CD4-positive, alpha-beta T cell treated with Interleukin-17A for 4 hours (primary cell): ENCODE measurements around the gene TPRG1L.

Experiments used
- DNase-seq: peaks from one replicate; pipeline ENCODE4 v3.0.0-alpha.2; 2020; ENCODE audit warnings: mixed read lengths

The TPRG1L gene

GRCh38 chr1:3594706-3595377 is 30.0 kb upstream of the TPRG1L start:
- no peak for DNase-seq

GRCh38 chr1:3595949-3596348 is 28.9 kb upstream of the TPRG1L start:
- DNase-seq: no peak

DNA sequence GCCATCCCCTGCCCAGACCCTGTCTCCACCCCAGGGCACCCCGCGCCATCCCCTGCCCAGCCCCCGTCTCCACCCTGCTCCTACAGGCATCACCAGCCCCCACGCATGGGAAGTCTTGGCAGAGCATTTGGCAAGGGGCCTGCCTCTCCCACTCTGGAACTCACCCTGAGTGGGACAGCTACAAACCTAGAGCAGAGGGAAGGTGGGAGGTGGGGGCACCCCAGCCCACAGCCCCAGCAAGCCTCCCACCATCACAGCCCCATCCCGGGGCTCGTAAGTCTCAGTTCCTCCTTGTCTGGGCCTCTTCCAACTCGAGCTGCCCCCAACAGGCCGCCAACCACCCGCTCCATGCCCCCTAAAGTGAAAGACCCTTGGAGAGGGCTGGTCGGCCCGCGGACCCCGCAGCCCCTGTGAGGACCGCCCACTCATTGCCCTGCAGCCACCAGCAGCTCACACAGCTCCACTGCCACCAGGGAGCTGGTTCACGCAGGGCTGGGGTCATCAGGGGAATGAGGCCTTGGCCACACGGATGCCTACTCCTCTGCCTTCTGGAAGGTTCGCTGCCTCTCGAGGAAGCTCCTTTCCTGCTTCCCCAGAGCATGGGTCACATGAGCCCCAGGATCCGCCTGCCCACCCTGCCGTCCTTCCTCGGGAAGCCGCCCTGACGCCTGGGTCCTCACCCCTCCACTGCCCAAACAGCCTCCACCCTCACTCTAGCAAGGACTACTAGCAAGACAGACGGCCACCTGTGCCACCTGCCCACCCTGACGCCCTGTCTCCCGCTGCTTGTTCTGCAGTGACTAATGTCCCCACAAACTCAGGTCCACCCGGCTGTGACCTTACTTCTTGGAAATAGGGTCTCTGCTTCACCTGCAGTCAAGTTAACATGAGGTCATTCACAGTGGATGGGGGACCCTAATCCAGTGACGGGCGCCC is 27.9 kb upstream of the TPRG1L start:
- no peak for DNase-seq

DNA sequence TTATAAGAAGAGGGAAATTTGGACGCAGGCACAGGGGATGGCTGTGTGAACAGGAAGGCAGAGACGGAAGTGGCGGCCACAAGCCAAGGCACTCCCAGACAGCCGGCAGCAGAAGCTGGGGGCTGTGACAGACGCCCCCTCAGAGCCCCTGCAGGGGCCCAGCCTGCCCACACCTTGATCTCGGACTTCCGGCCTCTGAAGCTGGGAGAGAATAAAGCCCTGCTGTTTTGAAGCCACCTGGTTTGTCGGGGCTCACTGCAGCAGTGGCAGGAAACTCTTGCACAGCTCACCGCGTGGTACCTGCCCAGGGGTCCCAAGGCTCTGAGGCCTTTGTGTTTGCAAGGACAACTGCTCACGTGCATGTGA is 27.2 kb upstream of the TPRG1L start:
- peak; percentile 51 for DNase-seq

DNA sequence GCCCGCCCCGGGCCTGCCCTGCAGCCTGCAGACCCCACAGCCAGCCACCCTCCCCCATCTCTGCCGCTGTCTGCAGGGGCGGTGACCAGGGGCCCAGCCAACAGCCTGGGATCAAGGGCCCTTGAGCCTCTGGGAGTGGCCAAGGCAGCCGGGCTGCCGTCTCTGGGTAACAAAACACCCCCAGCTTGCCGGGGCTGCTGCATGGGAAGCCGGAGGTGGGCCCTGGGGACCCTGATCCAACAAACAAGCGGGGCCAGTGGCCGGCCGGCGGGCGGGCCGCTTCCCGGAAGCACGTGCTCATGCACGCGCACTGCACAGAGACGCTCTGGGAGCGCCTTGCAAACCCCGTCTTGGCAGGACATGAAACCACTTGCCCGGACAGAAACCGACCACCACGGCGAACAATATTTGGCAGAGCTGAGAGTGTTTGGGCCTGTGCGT is 26.7 kb upstream of the TPRG1L start:
- peak; percentile 27 for DNase-seq

DNA sequence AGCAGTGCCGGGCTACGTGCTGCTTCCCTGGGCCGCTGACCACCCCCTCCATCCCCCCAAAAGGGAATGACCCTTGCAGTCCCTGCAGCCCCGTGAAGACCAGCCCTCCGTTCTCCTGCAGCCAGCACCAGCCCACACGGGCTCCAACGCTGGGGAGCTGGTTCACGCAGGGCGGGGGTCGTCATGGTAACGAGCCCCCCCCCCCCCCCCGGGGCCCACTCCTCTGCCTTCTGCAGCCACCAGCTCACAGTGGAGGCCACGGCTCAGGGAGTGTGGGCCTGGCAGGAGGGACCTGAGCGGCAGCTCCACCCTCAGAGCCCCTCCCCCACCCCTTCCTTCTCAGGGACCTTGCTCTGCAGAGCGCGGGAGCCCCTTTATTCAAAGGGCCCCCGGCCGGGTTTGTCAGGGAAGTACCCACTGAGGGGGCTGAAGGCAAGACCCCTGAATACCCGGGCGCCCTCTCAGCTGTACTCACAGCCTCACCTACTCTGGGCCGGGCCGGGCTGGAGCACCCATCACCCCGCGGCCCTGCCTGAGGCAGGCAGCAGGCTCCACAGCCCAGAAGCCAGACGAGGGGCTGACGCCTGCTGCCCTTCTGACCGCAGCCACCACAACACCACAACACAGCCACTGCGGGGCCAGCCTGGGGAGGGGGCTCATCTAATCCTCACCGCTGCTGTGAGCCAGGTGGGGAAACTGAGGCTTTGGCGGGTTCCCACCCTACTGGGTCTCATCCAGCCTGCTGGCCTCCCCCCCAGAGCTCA is 26.1 kb upstream of the TPRG1L start:
- DNase-seq: no peak

DNA sequence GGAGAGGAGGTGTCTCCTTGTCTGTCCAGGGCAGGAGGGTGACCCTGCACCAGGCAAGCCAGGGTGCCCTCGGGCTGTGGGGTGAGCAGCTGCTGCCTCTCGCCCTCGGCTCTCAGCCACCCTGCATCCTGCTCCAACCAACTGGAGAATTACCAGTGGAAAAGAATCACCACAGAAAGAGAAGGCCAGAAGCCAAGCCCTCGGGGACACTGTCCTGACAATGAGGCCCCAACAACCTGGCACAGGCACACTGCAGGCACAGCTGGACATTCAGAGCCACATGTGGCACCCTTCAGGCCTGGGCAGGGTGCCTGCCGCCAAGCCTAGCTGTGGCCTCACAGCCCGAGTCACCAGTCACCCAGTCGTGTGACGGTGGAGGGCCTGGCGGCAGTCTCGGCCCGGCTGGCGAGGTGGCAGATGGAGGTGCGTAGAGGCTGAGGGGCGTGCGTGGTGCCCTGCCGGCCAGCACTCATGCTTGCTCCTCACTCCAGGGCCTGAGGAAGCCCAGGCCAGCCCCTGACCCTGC is 25.5 kb upstream of the TPRG1L start:
- DNase-seq: no peak

DNA sequence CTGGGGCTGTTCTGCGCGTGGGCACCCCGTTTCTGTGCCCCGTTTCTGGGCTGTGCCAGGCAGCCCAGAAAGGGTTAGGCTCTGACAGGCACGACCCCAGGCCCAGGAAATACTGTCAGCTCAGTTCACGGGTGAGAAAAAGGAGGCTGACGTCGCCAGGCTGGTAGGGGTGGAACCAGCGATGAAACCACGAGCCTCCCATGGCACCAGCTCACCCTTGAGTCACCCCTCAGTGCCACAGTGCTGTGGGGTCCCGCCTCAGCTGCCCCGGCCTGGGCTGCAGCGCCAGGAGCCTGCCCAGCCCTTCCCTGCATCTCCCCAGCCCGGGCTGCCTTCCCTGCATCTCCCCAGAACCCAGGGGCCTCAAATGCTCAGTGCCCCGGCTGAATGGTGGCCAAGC is 25.0 kb upstream of the TPRG1L start:
- DNase-seq: no peak

GRCh38 chr1:3600354-3600753 is 24.5 kb upstream of the TPRG1L start:
- no peak for DNase-seq

- no peak for DNase-seq
These were observed 23.1 kb upstream of the TPRG1L start for GRCh38 chr1:3601743-3602142.

GRCh38 chr1:3602375-3602774 is 22.4 kb upstream of the TPRG1L start:
- DNase-seq: no peak

- no peak for DNase-seq
These were observed 21.7 kb upstream of the TPRG1L start for GRCh38 chr1:3603156-3603555.

DNA sequence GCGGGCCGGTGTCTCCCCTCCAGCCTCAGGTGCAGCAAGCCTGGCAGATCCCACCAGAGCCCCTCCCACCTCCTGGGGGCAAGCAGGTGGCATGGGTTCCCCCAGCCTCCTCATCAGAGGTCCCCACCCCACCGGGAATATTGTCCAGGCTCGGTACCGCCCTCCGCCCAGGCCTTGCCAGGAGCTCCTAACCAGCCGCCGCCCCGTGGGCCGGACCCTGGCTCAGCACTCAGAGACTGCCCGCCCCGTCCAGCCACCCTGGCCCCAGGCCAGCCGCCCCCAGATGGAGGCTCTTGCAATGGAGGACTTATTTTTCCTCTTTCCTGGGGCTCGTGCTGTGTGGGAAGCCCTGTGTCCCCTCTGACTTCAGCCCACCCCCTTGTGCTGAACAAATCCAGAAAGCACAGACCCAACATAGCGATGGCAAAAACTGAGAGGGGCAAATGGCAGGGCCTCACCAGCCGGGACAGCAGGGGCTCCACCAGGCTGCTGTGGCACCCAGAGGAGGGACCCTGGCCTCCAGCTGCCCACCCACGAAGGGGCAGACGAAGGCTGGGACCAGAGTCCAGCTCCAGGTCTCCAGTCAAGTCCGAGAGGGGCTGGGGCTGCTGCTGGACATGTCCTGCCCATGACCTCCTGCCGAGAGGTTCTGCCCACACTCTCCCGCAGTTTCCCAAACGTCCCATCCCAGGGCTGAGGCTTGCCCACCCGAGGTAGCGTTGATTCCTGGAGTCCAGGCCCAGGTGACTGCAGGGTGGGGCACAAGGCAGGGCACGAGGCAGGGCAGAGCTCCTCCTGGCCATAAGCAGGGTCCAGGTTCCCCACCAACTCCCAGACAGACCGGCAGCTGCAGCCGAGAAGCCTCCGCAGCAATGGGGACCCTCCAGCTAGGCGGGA is 21.0 kb upstream of the TPRG1L start:
- no peak for DNase-seq

GRCh38 chr1:3604468-3604974 is 20.3 kb upstream of the TPRG1L start:
- DNase-seq: no peak

DNA sequence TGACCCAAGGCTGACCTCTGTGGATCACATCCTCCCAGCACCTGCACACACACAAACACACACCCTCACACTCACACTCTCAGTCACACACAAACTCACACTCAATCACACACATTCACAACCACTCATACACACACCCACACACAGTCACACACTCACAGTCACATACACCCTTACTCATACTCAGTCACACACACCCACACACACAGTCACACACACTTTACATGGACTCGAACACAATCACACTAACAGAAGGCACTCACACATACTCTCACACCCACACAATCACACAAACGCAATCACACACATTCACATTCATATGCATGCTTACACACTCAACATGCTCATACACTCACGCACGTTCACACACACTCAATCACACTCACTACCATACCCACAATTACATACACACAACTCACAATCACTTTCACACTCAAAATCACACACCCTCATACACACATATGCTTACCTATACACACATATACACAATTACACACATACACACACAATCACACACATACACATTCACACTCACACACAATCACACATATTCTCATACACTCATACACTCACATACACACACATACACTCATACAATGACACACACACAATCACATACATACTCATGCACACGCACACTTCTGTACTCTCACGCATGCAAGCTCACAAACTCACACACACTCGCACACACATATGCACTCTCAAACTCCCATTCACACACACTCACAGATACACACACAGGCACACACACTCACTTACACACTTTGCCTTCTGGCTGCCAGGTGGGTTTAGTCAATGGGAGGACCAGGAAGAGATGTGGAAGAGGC is 19.6 kb upstream of the TPRG1L start:
- no peak for DNase-seq

DNA sequence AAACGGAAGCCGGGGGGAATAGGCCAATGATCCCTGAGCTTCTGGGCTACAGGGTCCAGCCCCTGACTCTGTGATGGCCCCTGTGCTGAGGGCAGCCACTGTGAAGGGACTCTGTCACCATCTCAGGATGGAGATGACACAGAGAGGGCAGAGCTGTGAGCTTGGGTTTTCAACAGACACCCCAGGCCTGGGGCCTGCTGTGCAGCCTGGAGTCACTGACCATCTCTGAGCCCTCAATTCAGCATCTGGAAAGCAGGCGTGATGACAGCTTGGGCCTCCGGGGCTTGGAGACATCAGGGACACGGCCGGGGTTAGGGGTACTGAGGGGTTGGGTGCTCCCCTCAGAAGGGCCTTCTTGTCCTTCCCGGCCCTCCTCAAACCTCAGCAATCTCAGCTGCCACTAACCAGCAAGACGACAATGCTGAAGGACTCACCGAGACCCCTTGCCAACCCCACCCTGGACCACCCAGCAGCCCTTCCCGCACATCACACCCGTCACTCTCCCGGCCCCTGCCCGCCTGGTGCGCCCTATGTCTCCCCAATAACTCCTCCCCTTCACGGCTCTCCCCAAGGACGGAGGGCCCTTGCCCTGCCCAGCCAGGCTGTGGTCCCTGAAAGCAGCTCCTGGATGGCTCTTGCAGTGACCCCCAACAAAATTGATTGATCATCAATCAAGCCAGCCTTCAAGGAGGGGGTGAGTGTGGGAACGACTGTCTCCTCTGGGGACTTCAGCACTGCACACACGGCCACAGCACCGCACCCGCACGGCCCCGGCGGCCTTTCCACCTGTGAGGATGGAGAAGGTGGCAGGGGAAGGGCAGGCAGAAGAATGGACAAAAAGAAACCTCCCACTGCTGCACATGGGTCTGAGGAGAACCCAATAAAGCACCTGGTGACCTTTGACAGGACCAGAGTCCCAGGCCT is 17.8 kb upstream of the TPRG1L start:
- DNase-seq: no peak

GRCh38 chr1:3607703-3608065 is 17.1 kb upstream of the TPRG1L start:
- no peak for DNase-seq

DNA sequence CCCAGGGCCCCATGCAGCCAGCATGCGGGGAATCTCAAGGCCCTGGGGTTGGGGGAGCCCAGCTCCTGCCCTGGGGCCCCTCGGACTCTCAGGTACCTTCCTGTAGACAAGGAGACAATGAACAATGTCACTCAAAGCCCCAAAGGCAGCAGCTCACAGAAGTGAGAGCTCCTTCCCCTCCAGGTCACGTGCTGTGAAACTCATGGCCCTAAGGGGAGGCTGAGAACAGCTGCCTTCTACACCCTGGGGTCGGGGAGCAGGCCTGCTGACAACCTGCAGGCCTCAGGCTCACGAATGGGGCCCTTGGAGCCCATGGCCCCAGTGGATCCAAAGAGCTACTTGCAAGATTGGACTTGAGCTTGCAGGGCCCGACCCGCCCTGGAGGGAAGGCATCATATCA is 16.7 kb upstream of the TPRG1L start:
- no peak for DNase-seq

DNA sequence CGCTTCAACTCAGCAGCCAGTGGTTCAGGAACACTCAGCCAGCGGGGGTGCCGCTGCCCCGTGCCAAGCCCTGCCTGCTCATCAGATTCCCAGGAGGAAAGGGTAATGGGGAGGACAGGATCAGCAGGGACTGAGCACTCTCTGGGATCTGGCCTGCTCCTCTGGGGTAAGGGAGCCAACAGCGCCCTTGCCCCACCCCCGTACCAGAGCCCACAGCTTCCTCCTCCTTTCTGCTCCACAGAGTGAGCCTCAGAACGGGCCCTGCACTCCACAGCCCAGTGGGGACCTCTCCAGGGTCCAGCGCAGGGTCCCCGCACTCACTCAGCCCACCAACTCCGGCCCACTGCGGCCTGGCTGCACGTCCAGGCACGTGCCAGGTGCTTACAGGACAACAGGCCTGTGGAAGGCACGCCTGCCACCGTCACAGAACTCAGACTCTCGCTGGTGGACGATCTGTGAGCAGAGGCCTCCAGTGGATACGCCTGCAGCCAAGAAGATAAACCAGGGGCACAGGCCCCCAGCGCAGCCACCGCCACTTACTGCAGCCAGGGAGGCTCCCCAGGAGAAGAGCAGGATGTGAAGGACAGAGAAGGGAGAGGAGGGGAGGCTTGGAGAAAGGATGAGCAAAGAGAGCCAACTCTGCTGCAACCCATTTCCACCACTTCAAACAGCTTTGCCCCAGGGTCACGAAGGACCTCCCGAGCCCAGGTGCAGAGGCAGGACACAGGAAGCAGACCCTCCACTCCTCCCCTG is 15.6 kb upstream of the TPRG1L start:
- DNase-seq: no peak
